22Rv1 (cell line): Measurements from ENCODE around the gene PPT2.

Experiments used
- ZFX ChIP-seq: fragments of 450-650 bp; IDR thresholded peaks from 2 replicates; pipeline ENCODE4 v1.6.1; 2017; ENCODE audit warnings: antibody characterized with exemption, borderline replicate concordance
- TF ChIP-seq, protein P1 (sequence below): fragments of 450-650 bp; IDR thresholded peaks from 2 replicates; pipeline ENCODE4 v1.5.1; 2017; ENCODE audit warnings: mild to moderate bottlenecking

DNA sequence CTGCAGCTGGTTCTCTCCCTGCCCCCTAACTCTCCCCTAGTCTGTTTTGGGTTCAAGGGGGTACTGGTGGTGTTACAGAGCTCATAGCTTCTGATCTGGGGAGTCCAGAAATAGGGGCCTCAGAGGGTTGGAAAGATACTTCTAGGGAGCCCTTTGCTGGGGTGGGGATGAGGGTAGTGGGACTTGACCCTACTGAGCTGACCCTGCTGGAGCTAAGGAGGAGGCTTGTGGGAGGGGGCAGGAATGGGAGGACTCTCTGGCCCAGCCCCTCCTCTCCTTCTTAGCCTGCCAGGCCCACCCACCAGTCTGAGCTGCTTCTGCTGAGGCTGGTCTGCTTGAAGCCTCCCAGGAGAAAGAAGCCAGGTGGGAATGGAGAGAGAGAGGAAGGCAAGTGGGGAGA lies 10.4 kb downstream of the PPT2 start, which contains the start of gene EGFL8:
- TF ChIP-seq, protein P1, sequence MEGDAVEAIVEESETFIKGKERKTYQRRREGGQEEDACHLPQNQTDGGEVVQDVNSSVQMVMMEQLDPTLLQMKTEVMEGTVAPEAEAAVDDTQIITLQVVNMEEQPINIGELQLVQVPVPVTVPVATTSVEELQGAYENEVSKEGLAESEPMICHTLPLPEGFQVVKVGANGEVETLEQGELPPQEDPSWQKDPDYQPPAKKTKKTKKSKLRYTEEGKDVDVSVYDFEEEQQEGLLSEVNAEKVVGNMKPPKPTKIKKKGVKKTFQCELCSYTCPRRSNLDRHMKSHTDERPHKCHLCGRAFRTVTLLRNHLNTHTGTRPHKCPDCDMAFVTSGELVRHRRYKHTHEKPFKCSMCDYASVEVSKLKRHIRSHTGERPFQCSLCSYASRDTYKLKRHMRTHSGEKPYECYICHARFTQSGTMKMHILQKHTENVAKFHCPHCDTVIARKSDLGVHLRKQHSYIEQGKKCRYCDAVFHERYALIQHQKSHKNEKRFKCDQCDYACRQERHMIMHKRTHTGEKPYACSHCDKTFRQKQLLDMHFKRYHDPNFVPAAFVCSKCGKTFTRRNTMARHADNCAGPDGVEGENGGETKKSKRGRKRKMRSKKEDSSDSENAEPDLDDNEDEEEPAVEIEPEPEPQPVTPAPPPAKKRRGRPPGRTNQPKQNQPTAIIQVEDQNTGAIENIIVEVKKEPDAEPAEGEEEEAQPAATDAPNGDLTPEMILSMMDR, result no peak
- no peak for TF ChIP-seq ZFX
